C4-2B (cell line): ENCODE data around the gene MBTPS1.

ENCODE experiments used
- H3K27ac ChIP-seq: fragments of 450-650 bp; 2 replicates; pipeline ENCODE4 v1.5.1; 2017
- CTCF ChIP-seq: fragments of 450-650 bp; conservative IDR thresholded peaks from 2 replicates; pipeline ENCODE4 v1.5.1; 2017; ENCODE audit warnings: mild to moderate bottlenecking
- ZFX ChIP-seq: fragments of 450-650 bp; IDR thresholded peaks from 2 replicates; pipeline ENCODE4 v1.6.1; 2017

Gene MBTPS1

GRCh38 chr16:84136331-84137125 lies 19.8 kb upstream of the MBTPS1 start:
- no peak for TF ChIP-seq CTCF
- TF ChIP-seq ZFX = no peak
- H3K27ac ChIP-seq = no peak overlapping the region

- TF ChIP-seq CTCF = no peak
- TF ChIP-seq ZFX = no peak
- no peak overlapping the region for H3K27ac ChIP-seq
Measured at GRCh38 chr16:84132527-84133285, 16.0 kb upstream of the MBTPS1 start.

- no peak for TF ChIP-seq ZFX
- TF ChIP-seq CTCF = no peak
- no peak overlapping the region for H3K27ac ChIP-seq
Measured at GRCh38 chr16:84131117-84131516, 14.4 kb upstream of the MBTPS1 start.

GRCh38 chr16:84124257-84125073 lies 7.7 kb upstream of the MBTPS1 start:
- H3K27ac ChIP-seq = no peak overlapping the region
- TF ChIP-seq CTCF = no peak
- TF ChIP-seq ZFX = no peak

GRCh38 chr16:84121007-84121406 lies 4.3 kb upstream of the MBTPS1 start:
- no peak overlapping the region for H3K27ac ChIP-seq

GRCh38 chr16:84120023-84120422 lies 3.3 kb upstream of the MBTPS1 start:
- no peak for TF ChIP-seq ZFX
- TF ChIP-seq CTCF = no peak
- H3K27ac ChIP-seq = no peak overlapping the region

More at GRCh38 chr16:84121007-84121406, 4.3 kb upstream of the MBTPS1 start:
- TF ChIP-seq CTCF (no peak), ZFX (no peak)
